Type B pancreatic cell (in vitro differentiated cells): Measurements from ENCODE around the gene PAPPA2. TPM values are rescaled to one million over a fixed set of nuclear protein-coding genes. Genes with fewer than 3 reads are reported as not detected.

Source experiments
- DNase-seq: peaks from one replicate; pipeline ENCODE4 v3.0.0; 2021; ENCODE audit warnings: mixed read lengths; ENCODE audit not compliant: unreplicated experiment; ENCODE audit errors: extremely low spot score
- H3K27ac Mint-ChIP-seq: 2 replicates; pipeline ENCODE4 v1.8.0; 2021; ENCODE audit warnings: mild to moderate bottlenecking, mixed read lengths
- H3K27me3 Mint-ChIP-seq: 2 replicates; pipeline ENCODE4 v1.8.0; 2021; ENCODE audit warnings: mixed read lengths
- H3K36me3 Mint-ChIP-seq: 2 replicates; pipeline ENCODE4 v1.8.0; 2021; ENCODE audit warnings: mixed read lengths
- H3K4me1 Mint-ChIP-seq: one replicate; pipeline ENCODE4 v1.8.0; 2021; ENCODE audit warnings: mixed read lengths; ENCODE audit not compliant: unreplicated experiment
- H3K4me3 Mint-ChIP-seq: 2 replicates; pipeline ENCODE4 v1.8.0; 2021; ENCODE audit warnings: mild to moderate bottlenecking, mixed read lengths
- H3K9me3 Mint-ChIP-seq: 2 replicates; pipeline ENCODE4 v1.8.0; 2021; ENCODE audit warnings: mixed read lengths
- total RNA-seq: library from RNA; stranded (reverse); gene quantifications from 2 replicates; pipeline ENCODE4 v1.2.1, GENCODE V29; 2021; ENCODE audit warnings: low replicate concordance
- TF ChIP-seq, protein P1 (sequence below): fragments of 200-600 bp; sonication (generic); conservative IDR thresholded peaks from 2 replicates; pipeline ENCODE4 v1.5.0; 2021; ENCODE audit warnings: antibody characterized with exemption, mild to moderate bottlenecking

PAPPA2 gene
- total RNA-seq, 1 donor from 2014 or later, result 0.87 TPM

DNA sequence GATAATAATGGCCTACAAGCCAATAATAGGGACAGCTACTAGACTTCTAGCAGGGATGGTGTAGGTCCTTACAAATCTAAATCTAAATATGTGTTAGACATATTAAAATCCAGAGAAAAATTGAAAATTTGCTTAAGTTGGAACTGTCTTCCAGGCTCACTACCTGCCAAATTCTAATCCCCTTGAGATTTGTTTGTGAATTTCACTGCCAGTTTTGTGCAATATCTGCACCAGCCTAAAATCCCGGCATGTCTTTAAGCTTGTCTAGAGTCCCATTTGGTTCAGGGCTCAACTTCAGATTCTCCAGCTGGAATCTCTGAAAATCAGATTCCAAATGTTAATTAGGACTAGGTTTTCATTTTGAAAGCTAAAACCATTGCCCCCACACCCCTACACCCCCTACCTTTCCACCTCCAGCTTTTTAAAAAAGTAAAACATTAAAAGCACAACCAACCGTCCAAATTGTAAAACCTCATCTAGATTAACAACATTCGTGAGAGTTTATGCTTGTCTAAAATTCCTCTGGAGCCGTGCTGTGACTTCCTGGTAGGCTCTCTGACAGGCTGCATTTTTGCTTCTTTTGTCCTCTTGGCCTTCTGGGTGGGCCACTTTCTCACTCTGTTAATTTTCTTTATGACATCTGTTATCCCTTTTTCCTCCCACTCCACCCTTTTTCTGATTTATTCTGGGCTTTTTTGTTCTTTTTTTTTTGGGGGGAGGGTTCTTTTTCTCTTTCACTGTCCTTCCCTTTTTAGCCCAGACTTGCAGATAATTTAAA, 348.7 kb downstream of the PAPPA2 start:
- DNase-seq, result no peak
- Mint-ChIP-seq H3K9me3 (no peaks in the 10 kb centered on the region), H3K27ac (no peak overlapping the region), H3K4me3 (no peak overlapping the region), H3K4me1 (peaks cover 6% of the 10 kb centered on the region), H3K27me3 (peaks cover 3% of the 10 kb centered on the region), H3K36me3 (no peaks in the 10 kb centered on the region)
- TF ChIP-seq, protein P1, sequence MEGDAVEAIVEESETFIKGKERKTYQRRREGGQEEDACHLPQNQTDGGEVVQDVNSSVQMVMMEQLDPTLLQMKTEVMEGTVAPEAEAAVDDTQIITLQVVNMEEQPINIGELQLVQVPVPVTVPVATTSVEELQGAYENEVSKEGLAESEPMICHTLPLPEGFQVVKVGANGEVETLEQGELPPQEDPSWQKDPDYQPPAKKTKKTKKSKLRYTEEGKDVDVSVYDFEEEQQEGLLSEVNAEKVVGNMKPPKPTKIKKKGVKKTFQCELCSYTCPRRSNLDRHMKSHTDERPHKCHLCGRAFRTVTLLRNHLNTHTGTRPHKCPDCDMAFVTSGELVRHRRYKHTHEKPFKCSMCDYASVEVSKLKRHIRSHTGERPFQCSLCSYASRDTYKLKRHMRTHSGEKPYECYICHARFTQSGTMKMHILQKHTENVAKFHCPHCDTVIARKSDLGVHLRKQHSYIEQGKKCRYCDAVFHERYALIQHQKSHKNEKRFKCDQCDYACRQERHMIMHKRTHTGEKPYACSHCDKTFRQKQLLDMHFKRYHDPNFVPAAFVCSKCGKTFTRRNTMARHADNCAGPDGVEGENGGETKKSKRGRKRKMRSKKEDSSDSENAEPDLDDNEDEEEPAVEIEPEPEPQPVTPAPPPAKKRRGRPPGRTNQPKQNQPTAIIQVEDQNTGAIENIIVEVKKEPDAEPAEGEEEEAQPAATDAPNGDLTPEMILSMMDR, result no peak

DNA sequence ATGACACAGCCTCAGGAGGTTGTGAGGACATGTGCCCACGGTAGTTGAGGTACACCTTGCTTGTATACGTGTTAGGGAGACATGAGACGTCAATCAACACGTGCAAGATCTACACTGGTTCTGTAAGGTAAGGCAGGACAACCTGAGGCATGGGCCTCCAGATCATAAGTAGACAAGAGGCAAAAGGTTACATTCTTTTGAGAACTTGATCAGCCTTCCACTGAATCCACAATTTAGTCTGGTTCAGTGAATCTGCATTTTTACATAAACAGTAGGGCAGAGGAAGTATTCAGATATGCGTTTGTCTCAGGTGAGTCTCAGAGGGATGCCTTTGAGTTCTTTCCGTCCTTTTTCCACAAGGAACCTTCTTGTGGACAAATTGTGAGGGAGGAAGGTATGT, 352.6 kb downstream of the PAPPA2 start:
- Mint-ChIP-seq H3K9me3 (no peaks in the 10 kb centered on the region), H3K27me3 (no peaks in the 10 kb centered on the region), H3K4me3 (no peak overlapping the region), H3K4me1 (peaks cover 6% of the 10 kb centered on the region), H3K27ac (no peak overlapping the region), H3K36me3 (no peaks in the 10 kb centered on the region)
- TF ChIP-seq, protein P1, result no peak
- DNase-seq, result no peak

DNA sequence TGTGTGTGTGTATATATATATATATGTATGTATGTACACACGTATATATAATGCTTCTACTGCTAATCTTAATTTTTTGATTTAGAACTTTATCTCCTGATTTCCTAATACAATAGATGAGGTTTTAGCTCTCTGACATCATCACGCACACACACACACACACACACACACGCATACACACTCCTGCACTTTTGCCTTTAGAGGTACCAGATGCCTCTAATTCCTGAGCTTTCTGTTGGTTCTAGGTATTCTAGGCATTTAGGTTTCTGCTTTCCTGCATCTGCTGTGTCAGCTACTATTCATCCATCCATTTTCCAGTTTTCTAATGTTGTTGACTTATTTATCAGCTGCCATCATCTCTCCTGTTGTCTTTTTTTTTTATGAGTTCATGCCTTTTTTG, 353.3 kb downstream of the PAPPA2 start:
- Mint-ChIP-seq H3K4me3 (no peak overlapping the region), H3K27me3 (no peaks in the 10 kb centered on the region), H3K9me3 (no peaks in the 10 kb centered on the region), H3K27ac (no peak overlapping the region), H3K4me1 (peaks cover 6% of the 10 kb centered on the region), H3K36me3 (no peaks in the 10 kb centered on the region)
- no peak for DNase-seq
- TF ChIP-seq, protein P1, result no peak

DNA sequence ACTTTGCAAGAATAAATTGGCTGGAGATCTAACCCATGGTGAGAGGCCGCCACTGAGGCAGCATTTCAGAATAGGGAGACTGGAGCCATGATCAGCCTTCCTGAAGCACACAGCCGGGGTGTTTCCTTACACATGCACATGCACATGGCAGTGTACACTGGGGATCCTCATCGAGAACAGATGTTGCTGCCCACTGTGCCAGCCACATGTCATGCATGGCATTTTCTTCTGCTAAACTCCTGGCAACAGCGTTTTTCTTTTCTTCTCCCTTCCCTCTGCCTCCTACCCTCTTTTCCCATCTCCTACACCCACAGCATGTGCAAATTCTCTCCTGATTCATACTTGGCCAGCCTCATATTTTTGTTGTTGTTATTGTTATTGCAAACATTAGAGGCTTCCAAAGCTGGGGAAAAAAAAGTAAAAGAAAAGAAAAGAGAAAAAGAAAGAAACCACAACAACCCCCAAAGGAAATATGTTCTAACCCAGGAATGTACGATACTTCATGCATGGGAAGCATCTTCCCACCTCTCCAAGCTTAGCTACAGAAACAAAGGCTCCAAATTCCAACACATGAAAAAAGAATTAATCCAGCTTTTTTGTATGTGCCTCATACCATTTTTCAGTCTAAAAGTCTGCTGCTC, 357.5 kb downstream of the PAPPA2 start:
- no peak overlapping the region for H3K27ac Mint-ChIP-seq
- no peaks in the 10 kb centered on the region for H3K36me3 Mint-ChIP-seq
- no peaks in the 10 kb centered on the region for H3K27me3 Mint-ChIP-seq
- no peak overlapping the region for H3K4me3 Mint-ChIP-seq
- no peaks in the 10 kb centered on the region for H3K9me3 Mint-ChIP-seq
- TF ChIP-seq, protein P1, result no peak
- DNase-seq, result no peak
- H3K4me1 Mint-ChIP-seq, result no peaks in the 10 kb centered on the region

DNA sequence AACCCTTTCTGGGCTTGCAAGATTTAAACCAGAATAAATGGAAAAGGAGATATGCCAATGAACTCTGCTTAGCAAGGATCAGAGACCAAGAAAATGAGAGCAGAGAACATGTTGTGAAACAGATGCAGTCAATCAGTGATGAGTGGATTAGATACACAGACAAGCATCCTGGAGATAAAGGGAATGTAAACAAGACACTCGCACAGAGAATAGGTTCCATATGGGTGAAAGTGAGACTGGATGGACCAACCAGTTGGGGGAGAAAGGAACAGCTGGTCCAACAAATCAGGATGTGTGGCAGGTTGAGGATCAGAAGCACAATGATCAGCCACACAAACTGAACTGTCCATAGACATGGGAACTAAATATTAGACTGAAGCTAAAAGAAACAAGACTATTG, 363.3 kb downstream of the PAPPA2 start:
- Mint-ChIP-seq H3K36me3 (no peaks in the 10 kb centered on the region), H3K9me3 (no peaks in the 10 kb centered on the region), H3K27ac (no peak overlapping the region), H3K27me3 (no peaks in the 10 kb centered on the region), H3K4me3 (no peak overlapping the region), H3K4me1 (peaks cover 5% of the 10 kb centered on the region)
- DNase-seq, result no peak
- TF ChIP-seq, protein P1, result no peak
